Heart left ventricle (tissue), 13 donors: Measurements from ENCODE around the gene FGFR1OP2.

Source experiments
- CTCF ChIP-seq, 12 donors: fragments of 200-600 bp; sonication (generic) in 4 of 12; IDR thresholded peaks; one replicate each; pipeline versions ENCODE4 v1.5.0 to v1.8.0; 2018 to 2022; ENCODE audit warnings: antibody characterized with exemption in 12 of 12, mild to moderate bottlenecking in 5 of 12
- POLR2A ChIP-seq, 2 donors: fragments of 450-650 bp; IDR thresholded peaks; one replicate each; pipeline ENCODE4 v1.6.1; 2017; ENCODE audit warnings: antibody characterized with exemption in 2 of 2, mild to moderate bottlenecking in 2 of 2, moderate library complexity in 2 of 2
- donor health status: ischemic (EF 13 %, LVEDD 7.1; RV severe dilation, severe dysfunction).
- donor health status: DM: no; HTN: yes; CAD: no.
- donor health status: DM: no; HTN: no; CAD: no.
- donor health status: ischemic (EF 25% LVEDD 6.9; RV normal size, moderate dysfunction).
- donor health status: ischemic (EF 25% LVEDD 5.7; RV mildly dilated, moderate dysfunction).
- donor health status: ischemic (EF 35%, LVEDD 5.7; RV mildly dilated, moderate dysfunction).
- donor health status: nonischemic (EF 11% LVEDD 7.7; RV severe dilation, severe dysfunction).
- donor health status: DM: yes; HTN: yes; CAD: no.
- donor health status: PGD.
- donor health status: ischemic (EF 29% LVEDD 5.4; RV normal size, mild dysfunction).
- donor health status: nonischemic (EF 23%, LVEDD 6.1; RV moderate dilation, normal function).

- TF ChIP-seq POLR2A (IDR thresholded peaks at IDR 0.05) = no peak
- TF ChIP-seq CTCF (IDR thresholded peaks at IDR 0.05) = no peak
Observed at GRCh38 chr12:26936559-26937442, 1.5 kb upstream of the FGFR1OP2 start.
